Measurements from ENCODE around the gene HDLBP.

Gene HDLBP

DNA sequence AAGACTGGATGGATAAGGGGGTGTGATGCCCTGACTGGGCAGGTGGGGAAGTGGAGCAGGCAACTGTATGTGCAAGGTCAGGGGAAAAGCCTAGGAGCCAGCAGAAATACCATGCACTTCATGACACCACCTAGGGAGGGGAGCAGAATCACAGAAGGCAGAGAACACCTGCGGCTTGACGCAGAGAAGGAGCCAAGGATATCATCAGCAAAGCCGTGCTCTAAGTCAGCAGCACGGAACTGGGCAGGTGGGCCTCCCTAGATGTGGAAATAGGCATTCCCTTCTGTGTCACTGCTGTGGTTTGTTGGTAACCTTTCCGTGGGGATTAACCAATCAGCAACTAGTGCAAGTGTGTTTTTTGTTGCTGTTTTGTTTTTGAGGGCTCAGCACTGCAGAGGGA lies 41.3 kb downstream of the HDLBP start:
- DNase-seq, result peak; percentile 75 to 86
- Histone ChIP-seq H3K14ac (ENCODE audit: low read length) (no peak overlapping the region), H3K27ac (ENCODE audit: low read depth, low read length) (no peak overlapping the region), H3K9ac (ENCODE audit: low read length) (no peak overlapping the region), H3K4me2 (ENCODE audit: low read length) (no peak overlapping the region), H4K91ac (ENCODE audit: low read depth, low read length) (no peak overlapping the region), H2BK5ac (ENCODE audit: low read depth, low read length, poor library complexity) (no peak overlapping the region), H3K79me1 (ENCODE audit: low read length) (peaks cover 12% of the 10 kb centered on the region), H3K18ac (ENCODE audit: low read length) (no peak overlapping the region), H2BK120ac (ENCODE audit: insufficient read depth, low read length, poor library complexity) (no peak overlapping the region), H3K79me2 (ENCODE audit: control insufficient read depth, insufficient read depth, low read length, poor library complexity) (peaks cover 23% of the 10 kb centered on the region), H3K9me3 (ENCODE audit: insufficient read depth, low read depth, low read length) (no peaks in the 10 kb centered on the region), H3K4me1 (ENCODE audit: control insufficient read depth in 1 of 2, insufficient read depth in 2 of 2, low read length in 2 of 2) (peaks cover 16 to 21% of the 10 kb centered on the region in 2 experiments), H2BK12ac (ENCODE audit: low read length) (no peak overlapping the region), H2AK5ac (ENCODE audit: low read length) (no peak overlapping the region), H3K23ac (ENCODE audit: low read length) (no peak overlapping the region), H3K27me3 (ENCODE audit: insufficient read depth, low read length) (no peaks in the 10 kb centered on the region), H3K36me3 (ENCODE audit: control insufficient read depth in 1 of 2, insufficient read depth in 2 of 2, low read length in 2 of 2) (peaks cover 0 to 3% of the 10 kb centered on the region in 2 experiments), H2AFZ (ENCODE audit: insufficient read depth, low read length, poor library complexity) (no peak overlapping the region), H3K4me3 (ENCODE audit: low read depth, low read length) (no peak overlapping the region), H3K4ac (ENCODE audit: low read depth, low read length) (no peak overlapping the region), H4K12ac (ENCODE audit: low read depth, low read length) (no peak overlapping the region), H4K8ac (ENCODE audit: low read depth, low read length) (no peak overlapping the region)
- WGBS (ENCODE audit: extremely low coverage, insufficient coverage, insufficient read length), result no CpG with 5 or more reads among the region's 5 CpGs

DNA sequence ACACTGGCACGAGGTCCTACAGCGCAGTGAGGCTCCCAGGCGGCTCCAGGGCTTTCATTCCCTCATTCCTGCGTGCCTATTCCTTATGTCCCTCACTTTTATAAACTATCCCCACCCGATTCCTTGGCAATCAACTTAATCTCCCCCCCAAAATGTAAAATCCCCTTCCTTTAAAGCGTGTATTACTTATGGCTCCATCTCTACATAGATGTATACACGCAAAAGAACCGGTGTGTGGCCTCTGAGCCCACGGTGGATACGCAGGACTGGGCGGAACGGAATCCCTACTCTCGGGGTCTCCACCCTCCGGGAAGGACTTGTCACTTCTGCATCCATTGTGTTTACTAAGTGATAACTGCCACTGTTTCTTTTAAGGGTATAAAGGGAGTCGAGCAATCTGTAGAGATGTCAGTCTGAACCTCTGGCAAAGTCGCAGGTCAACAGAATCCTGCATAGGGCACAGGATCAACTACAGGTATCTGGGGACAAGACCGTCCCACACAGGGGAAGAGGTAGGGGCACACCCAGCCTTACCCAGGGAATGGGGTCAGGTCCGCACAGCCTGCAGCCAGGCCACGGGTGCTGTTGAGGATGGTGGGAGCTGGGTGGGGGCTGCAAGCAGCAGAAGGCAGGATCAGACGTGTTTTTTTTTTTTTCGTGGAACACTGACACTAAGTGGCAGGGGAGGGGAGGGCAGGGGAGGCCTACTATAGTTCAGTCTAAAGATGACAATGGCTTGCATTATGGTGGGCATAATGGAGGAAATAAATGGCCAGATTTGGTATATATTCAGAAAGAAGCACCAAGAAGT lies 42.1 kb downstream of the HDLBP start:
- 100% methylated on average over 1 of the region's 21 CpGs for WGBS (ENCODE audit: extremely low coverage, insufficient coverage, insufficient read length)

DNA sequence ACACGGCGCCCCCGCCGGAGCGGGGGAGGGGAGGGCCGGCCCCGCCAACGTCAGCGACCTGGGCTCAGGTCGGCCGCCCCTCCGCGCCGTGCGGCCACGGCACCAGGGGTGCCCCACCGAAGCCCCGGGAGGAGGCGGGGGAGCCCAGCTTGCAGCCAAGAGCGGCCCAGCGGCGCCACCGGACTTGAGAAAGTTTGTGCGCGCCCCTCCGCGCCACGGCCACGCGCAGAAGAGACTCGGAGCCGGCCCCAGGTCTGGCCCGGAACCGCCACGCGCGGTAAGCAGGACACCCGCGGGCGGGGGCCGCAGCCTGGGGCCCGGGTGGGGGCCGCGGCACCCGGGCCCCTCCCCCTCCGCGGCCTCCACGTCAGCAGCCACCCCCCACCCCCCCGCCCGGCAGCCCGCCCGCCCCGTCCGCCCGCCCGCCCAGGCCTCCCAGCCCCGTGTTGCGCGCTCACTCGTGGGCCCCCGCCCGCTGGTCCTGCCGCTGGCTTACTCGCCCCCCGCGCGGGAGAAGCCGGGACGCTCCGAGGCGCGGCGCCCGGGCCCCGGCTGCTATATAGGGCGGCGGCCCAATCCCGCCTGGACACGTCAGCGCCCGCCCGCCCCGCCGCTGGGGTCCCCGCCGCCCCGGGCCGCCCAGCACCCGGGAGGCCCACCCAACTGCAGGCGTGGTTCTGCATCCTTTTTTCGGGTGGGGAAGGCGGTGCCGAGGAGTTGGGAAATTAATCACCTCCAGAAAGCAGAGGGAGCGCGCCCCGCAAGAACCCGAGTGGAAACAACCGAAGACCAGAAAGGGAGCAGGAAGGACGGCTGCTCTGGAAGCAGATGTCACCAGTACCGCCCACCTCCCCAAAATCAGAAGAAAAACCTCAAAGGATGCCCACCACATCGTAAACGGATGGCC lies 42.9 kb downstream of the HDLBP start:
- H2BK120ac ChIP-seq (ENCODE audit: insufficient read depth, low read length, poor library complexity), result peak overlapping the region; percentile 89
- H3K4me3 ChIP-seq (ENCODE audit: low read depth, low read length), result peak overlapping the region; percentile 92
- peak overlapping the region; percentile 93 for H3K9ac ChIP-seq (ENCODE audit: low read length)
- WGBS (ENCODE audit: extremely low coverage, insufficient coverage, insufficient read length), result no CpG with 5 or more reads among the region's 102 CpGs
- H4K91ac ChIP-seq (ENCODE audit: low read depth, low read length), result peak overlapping the region; percentile 98
- H2AK5ac ChIP-seq (ENCODE audit: low read length), result peak overlapping the region; percentile 86
- H3K27me3 ChIP-seq (ENCODE audit: insufficient read depth, low read length), result no peaks in the 10 kb centered on the region
- peak overlapping the region; percentile 74 for H4K8ac ChIP-seq (ENCODE audit: low read depth, low read length)
- H3K18ac ChIP-seq (ENCODE audit: low read length), result peak overlapping the region; percentile 87
- H3K27ac ChIP-seq (ENCODE audit: low read depth, low read length), result peak overlapping the region; percentile 79
- peaks cover 25% of the 10 kb centered on the region for H3K79me2 ChIP-seq (ENCODE audit: control insufficient read depth, insufficient read depth, low read length, poor library complexity)
- peak overlapping the region; percentile 35 for H2AFZ ChIP-seq (ENCODE audit: insufficient read depth, low read length, poor library complexity)
- no peak overlapping the region for H2BK12ac ChIP-seq (ENCODE audit: low read length)
- peaks cover 9 to 10% of the 10 kb centered on the region in 2 experiments for H3K36me3 ChIP-seq (ENCODE audit: control insufficient read depth in 1 of 2, insufficient read depth in 2 of 2, low read length in 2 of 2)
- H3K4me1 ChIP-seq (ENCODE audit: control insufficient read depth in 1 of 2, insufficient read depth in 2 of 2, low read length in 2 of 2), result peaks cover 22 to 31% of the 10 kb centered on the region in 2 experiments
- peak overlapping the region; percentile 96 for H2BK5ac ChIP-seq (ENCODE audit: low read depth, low read length, poor library complexity)
- peak overlapping the region; percentile 52 for H4K12ac ChIP-seq (ENCODE audit: low read depth, low read length)
- peak overlapping the region; percentile 99 for H3K4ac ChIP-seq (ENCODE audit: low read depth, low read length)
- no peak overlapping the region for H3K23ac ChIP-seq (ENCODE audit: low read length)
- H3K79me1 ChIP-seq (ENCODE audit: low read length), result peaks cover 12% of the 10 kb centered on the region
- H3K9me3 ChIP-seq (ENCODE audit: insufficient read depth, low read depth, low read length), result no peaks in the 10 kb centered on the region
- peak; percentile 33 to 59 for DNase-seq
- peak overlapping the region; percentile 96 for H3K14ac ChIP-seq (ENCODE audit: low read length)
- H3K4me2 ChIP-seq (ENCODE audit: low read length), result peak overlapping the region; percentile 79

More for the DNA sequence above, 42.1 kb downstream of the HDLBP start:
- H2AFZ ChIP-seq (ENCODE audit: insufficient read depth, low read length, poor library complexity), result no peak overlapping the region
- H3K9ac ChIP-seq (ENCODE audit: low read length), result peak overlapping the region; percentile 12
- H2BK120ac ChIP-seq (ENCODE audit: insufficient read depth, low read length, poor library complexity), result no peak overlapping the region
- no peaks in the 10 kb centered on the region for H3K27me3 ChIP-seq (ENCODE audit: insufficient read depth, low read length)
- H2AK5ac ChIP-seq (ENCODE audit: low read length), result no peak overlapping the region
- H3K23ac ChIP-seq (ENCODE audit: low read length), result no peak overlapping the region
- peaks cover 12% of the 10 kb centered on the region for H3K79me1 ChIP-seq (ENCODE audit: low read length)
- peak overlapping the region; percentile 2 for H4K12ac ChIP-seq (ENCODE audit: low read depth, low read length)
- H3K14ac ChIP-seq (ENCODE audit: low read length), result no peak overlapping the region
- no peak overlapping the region for H2BK12ac ChIP-seq (ENCODE audit: low read length)
- peak overlapping the region; percentile 27 for H3K27ac ChIP-seq (ENCODE audit: low read depth, low read length)
- peaks cover 19 to 26% of the 10 kb centered on the region in 2 experiments for H3K4me1 ChIP-seq (ENCODE audit: control insufficient read depth in 1 of 2, insufficient read depth in 2 of 2, low read length in 2 of 2)
- H3K36me3 ChIP-seq (ENCODE audit: control insufficient read depth in 1 of 2, insufficient read depth in 2 of 2, low read length in 2 of 2), result peaks cover 2 to 5% of the 10 kb centered on the region in 2 experiments
- peak overlapping the region; percentile 92 for H3K4me3 ChIP-seq (ENCODE audit: low read depth, low read length)
- H4K8ac ChIP-seq (ENCODE audit: low read depth, low read length), result peak overlapping the region; percentile 2
- no peak overlapping the region for H3K18ac ChIP-seq (ENCODE audit: low read length)
- H3K4ac ChIP-seq (ENCODE audit: low read depth, low read length), result peak overlapping the region; percentile 2
- no peak overlapping the region for H2BK5ac ChIP-seq (ENCODE audit: low read depth, low read length, poor library complexity)
- DNase-seq, result peak in 1 of 2 donors; percentile 23
- peak overlapping the region; percentile 79 for H3K4me2 ChIP-seq (ENCODE audit: low read length)
- H3K79me2 ChIP-seq (ENCODE audit: control insufficient read depth, insufficient read depth, low read length, poor library complexity), result peaks cover 23% of the 10 kb centered on the region
- no peak overlapping the region for H4K91ac ChIP-seq (ENCODE audit: low read depth, low read length)
- H3K9me3 ChIP-seq (ENCODE audit: insufficient read depth, low read depth, low read length), result no peaks in the 10 kb centered on the region

DNA sequence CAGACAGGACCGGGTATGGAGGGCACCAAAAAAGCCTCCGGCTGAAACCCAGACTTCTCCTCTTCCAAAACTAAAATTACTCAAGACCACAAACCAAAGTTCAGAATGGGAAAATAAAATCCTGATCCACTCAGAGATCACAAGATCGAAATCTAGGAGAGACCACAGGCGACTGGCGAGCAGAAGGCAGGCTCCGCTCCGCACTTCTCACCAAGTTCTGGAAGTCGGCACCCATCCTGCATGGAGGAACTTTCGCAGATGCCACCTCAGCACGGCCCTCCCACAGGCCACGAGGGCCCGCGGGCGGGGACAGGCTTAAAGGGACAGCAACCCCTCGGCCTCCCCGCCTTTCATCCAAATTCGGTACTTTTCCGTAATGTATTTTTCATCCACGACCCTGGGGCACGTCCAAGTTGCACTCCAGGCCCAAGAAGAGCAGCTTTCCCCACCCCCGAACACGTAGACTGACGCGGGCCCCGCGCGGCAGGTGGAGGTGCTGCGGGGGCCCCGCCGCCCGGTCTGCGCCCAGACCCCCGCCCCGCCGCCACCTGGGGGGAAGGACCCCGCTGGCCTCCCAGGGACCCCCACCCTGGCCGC lies 43.7 kb downstream of the HDLBP start:
- peak overlapping the region; percentile 96 for H3K14ac ChIP-seq (ENCODE audit: low read length)
- H3K36me3 ChIP-seq (ENCODE audit: control insufficient read depth in 1 of 2, insufficient read depth in 2 of 2, low read length in 2 of 2), result peaks cover 13 to 14% of the 10 kb centered on the region in 2 experiments
- no peak overlapping the region for H2BK12ac ChIP-seq (ENCODE audit: low read length)
- H3K79me2 ChIP-seq (ENCODE audit: control insufficient read depth, insufficient read depth, low read length, poor library complexity), result peaks cover 28% of the 10 kb centered on the region
- H2AFZ ChIP-seq (ENCODE audit: insufficient read depth, low read length, poor library complexity), result peak overlapping the region; percentile 35
- H3K4me2 ChIP-seq (ENCODE audit: low read length), result peak overlapping the region; percentile 72
- no CpG with 5 or more reads among the region's 37 CpGs for WGBS (ENCODE audit: extremely low coverage, insufficient coverage, insufficient read length)
- peaks cover 22 to 34% of the 10 kb centered on the region in 2 experiments for H3K4me1 ChIP-seq (ENCODE audit: control insufficient read depth in 1 of 2, insufficient read depth in 2 of 2, low read length in 2 of 2)
- no peaks in the 10 kb centered on the region for H3K27me3 ChIP-seq (ENCODE audit: insufficient read depth, low read length)
- H3K23ac ChIP-seq (ENCODE audit: low read length), result no peak overlapping the region
- peak overlapping the region; percentile 52 for H4K12ac ChIP-seq (ENCODE audit: low read depth, low read length)
- H3K18ac ChIP-seq (ENCODE audit: low read length), result peak overlapping the region; percentile 87
- H3K9ac ChIP-seq (ENCODE audit: low read length), result peak overlapping the region; percentile 93
- peak overlapping the region; percentile 96 for H2BK5ac ChIP-seq (ENCODE audit: low read depth, low read length, poor library complexity)
- H3K4me3 ChIP-seq (ENCODE audit: low read depth, low read length), result peak overlapping the region; percentile 92
- no peaks in the 10 kb centered on the region for H3K9me3 ChIP-seq (ENCODE audit: insufficient read depth, low read depth, low read length)
- H2BK120ac ChIP-seq (ENCODE audit: insufficient read depth, low read length, poor library complexity), result peak overlapping the region; percentile 89
- H3K27ac ChIP-seq (ENCODE audit: low read depth, low read length), result peak overlapping the region; percentile 79
- peak overlapping the region; percentile 74 for H4K8ac ChIP-seq (ENCODE audit: low read depth, low read length)
- peak overlapping the region; percentile 86 for H2AK5ac ChIP-seq (ENCODE audit: low read length)
- H3K4ac ChIP-seq (ENCODE audit: low read depth, low read length), result peak overlapping the region; percentile 99
- DNase-seq, result peak; percentile 84 to 91
- peak overlapping the region; percentile 98 for H4K91ac ChIP-seq (ENCODE audit: low read depth, low read length)
- peaks cover 12% of the 10 kb centered on the region for H3K79me1 ChIP-seq (ENCODE audit: low read length)
